ENCODE data around the gene TOP1.
"Not testable (repeated sequence)": the region's sequence is repeated elsewhere in the genome, so short reads cannot be mapped to it uniquely, and the experiment has no call there.

Gene TOP1

GRCh38 chr20:41108531-41108930 lies 79.9 kb downstream of the TOP1 start:
- no peak for DNase-seq (ENCODE audit: low read depth)
- Histone ChIP-seq H3K4me3 (ENCODE audit: low read length) (no peak overlapping the region), H3K36me3 (ENCODE audit: control insufficient read depth, insufficient read depth, low read length, severe bottlenecking) (peaks cover 88% of the 10 kb centered on the region), H3K9me3 (ENCODE audit: control insufficient read depth, low read length) (no peaks in the 10 kb centered on the region), H3K9ac (ENCODE audit: low read length) (no peak overlapping the region), H3K4me1 (ENCODE audit: control insufficient read depth, insufficient read depth, low read length) (no peaks in the 10 kb centered on the region), H3K27me3 (replicated peaks; ENCODE audit: control insufficient read depth, insufficient read depth, low read length) (no peaks in the 10 kb centered on the region)

DNA sequence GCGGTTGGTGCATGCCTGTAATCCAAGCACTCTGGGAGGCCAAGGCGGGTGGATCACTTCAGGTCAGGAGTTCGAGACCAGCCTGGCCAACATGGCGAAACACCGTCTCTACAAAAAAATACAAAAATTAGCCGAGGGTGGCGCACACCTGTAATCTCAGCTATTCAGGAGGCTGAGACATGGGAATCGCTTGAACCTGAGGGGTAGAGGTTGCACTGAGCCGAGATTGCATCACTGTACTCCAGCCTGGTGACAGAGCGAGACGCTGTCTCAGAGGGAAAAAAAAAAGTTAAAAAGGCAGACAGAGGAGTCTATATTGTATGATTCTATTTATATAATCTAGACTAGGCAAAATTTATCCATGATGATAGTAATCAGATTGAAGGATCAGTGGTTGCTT lies 81.4 kb downstream of the TOP1 start:
- Histone ChIP-seq H3K27me3 (replicated peaks; ENCODE audit: control insufficient read depth, insufficient read depth, low read length) (no peaks in the 10 kb centered on the region), H3K36me3 (ENCODE audit: control insufficient read depth, insufficient read depth, low read length, severe bottlenecking) (peaks cover 88% of the 10 kb centered on the region), H3K4me3 (ENCODE audit: low read length) (no peak overlapping the region), H3K9me3 (ENCODE audit: control insufficient read depth, low read length) (no peaks in the 10 kb centered on the region), H3K4me1 (ENCODE audit: control insufficient read depth, insufficient read depth, low read length) (no peaks in the 10 kb centered on the region), H3K9ac (ENCODE audit: low read length) (no peak overlapping the region)
- DNase-seq (ENCODE audit: low read depth) = no peak

DNA sequence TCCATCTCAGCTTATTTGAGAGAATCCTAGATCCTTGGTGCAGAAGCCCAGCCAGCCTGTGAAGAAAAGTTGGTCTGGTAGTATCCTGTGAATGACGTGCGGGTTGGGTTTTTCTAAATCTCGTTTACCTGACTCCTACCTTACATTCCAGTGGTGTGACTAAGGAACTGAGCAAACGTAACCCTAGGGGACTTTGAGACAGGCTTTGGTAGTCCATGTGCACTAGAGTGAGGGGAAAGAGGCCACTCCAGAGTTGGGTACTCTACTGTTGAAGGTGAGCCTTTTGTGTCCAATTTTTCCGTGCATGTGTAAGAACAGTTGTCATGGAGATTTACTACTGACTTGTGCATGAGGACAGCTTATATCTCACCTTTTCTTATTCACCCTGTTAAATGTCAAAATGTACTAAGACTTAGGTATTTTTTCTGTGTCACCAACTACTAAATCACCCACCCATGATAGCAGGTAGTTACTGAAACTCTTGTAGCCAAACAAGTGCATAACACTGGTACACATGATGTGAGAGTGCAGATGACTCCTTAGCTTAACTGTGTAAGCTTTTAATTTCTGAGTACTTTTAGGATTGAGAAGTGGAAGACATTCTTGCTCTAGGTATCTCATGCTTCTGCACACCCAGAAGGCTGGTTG lies 82.4 kb downstream of the TOP1 start:
- DNase-seq (ENCODE audit: low read depth) = no peak
- H3K9ac ChIP-seq (ENCODE audit: low read length) = no peak overlapping the region
- no peak overlapping the region for H3K4me3 ChIP-seq (ENCODE audit: low read length)
- H3K9me3 ChIP-seq (ENCODE audit: control insufficient read depth, low read length) = no peaks in the 10 kb centered on the region
- peaks cover 90% of the 10 kb centered on the region for H3K36me3 ChIP-seq (ENCODE audit: control insufficient read depth, insufficient read depth, low read length, severe bottlenecking)
- H3K27me3 ChIP-seq (replicated peaks; ENCODE audit: control insufficient read depth, insufficient read depth, low read length) = no peaks in the 10 kb centered on the region
- no peaks in the 10 kb centered on the region for H3K4me1 ChIP-seq (ENCODE audit: control insufficient read depth, insufficient read depth, low read length)

DNA sequence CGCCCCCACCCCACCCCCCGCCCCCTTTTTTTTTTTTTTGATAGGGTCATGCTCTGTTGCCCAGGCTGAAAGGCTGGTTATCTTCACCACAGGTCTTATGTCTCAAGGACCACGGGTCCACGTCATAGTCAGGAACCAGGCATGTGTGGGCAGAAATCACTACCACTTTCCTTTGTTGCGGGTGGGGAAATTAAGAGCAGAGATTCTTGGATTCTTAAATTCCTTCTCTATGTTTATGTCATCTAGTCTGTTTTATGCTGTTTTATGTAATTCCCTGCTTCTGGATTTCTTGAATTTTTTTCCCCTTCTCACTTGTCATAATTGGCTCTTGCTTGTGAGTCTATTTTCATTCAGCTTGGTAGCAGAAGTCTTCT lies 82.9 kb downstream of the TOP1 start:
- no peak for DNase-seq (ENCODE audit: low read depth)
- Histone ChIP-seq H3K4me1 (ENCODE audit: control insufficient read depth, insufficient read depth, low read length) (no peaks in the 10 kb centered on the region), H3K27me3 (replicated peaks; ENCODE audit: control insufficient read depth, insufficient read depth, low read length) (no peaks in the 10 kb centered on the region), H3K4me3 (ENCODE audit: low read length) (no peak overlapping the region), H3K9ac (ENCODE audit: low read length) (no peak overlapping the region), H3K9me3 (ENCODE audit: control insufficient read depth, low read length) (no peaks in the 10 kb centered on the region), H3K36me3 (ENCODE audit: control insufficient read depth, insufficient read depth, low read length, severe bottlenecking) (peaks cover 91% of the 10 kb centered on the region)

GRCh38 chr20:41116282-41116956 lies 87.8 kb downstream of the TOP1 start:
- no peak for DNase-seq (ENCODE audit: low read depth)
- Histone ChIP-seq H3K9me3 (ENCODE audit: control insufficient read depth, low read length) (no peaks in the 10 kb centered on the region), H3K36me3 (ENCODE audit: control insufficient read depth, insufficient read depth, low read length, severe bottlenecking) (peaks cover 94% of the 10 kb centered on the region), H3K27me3 (replicated peaks; ENCODE audit: control insufficient read depth, insufficient read depth, low read length) (no peaks in the 10 kb centered on the region), H3K9ac (ENCODE audit: low read length) (no peak overlapping the region), H3K4me3 (ENCODE audit: low read length) (no peak overlapping the region), H3K4me1 (ENCODE audit: control insufficient read depth, insufficient read depth, low read length) (no peaks in the 10 kb centered on the region)

DNA sequence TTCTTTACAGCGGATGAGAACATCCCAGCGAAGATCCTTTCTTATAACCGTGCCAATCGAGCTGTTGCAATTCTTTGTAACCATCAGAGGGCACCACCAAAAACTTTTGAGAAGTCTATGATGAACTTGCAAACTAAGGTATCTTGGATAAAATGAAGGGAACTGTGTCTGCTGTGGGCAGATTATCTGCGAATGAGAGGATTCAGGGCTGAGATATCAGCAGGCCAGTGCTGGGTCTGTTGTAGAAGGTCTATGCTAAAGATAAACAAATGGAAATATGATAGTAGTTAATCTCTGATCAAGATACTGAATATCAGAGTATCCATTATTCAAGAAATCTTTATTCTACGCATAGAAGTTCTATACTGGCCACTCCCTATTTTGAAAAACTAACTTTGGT lies 89.5 kb downstream of the TOP1 start:
- H3K4me3 ChIP-seq (ENCODE audit: low read length); H3K4me1 ChIP-seq (ENCODE audit: control insufficient read depth, insufficient read depth, low read length); H3K9ac ChIP-seq (ENCODE audit: low read length); H3K9me3 ChIP-seq (ENCODE audit: control insufficient read depth, low read length); H3K27me3 ChIP-seq (replicated peaks; ENCODE audit: control insufficient read depth, insufficient read depth, low read length); DNase-seq (ENCODE audit: low read depth): not testable (repeated sequence)
- H3K36me3 ChIP-seq (ENCODE audit: control insufficient read depth, insufficient read depth, low read length, severe bottlenecking) = peaks cover 96% of the 10 kb centered on the region

DNA sequence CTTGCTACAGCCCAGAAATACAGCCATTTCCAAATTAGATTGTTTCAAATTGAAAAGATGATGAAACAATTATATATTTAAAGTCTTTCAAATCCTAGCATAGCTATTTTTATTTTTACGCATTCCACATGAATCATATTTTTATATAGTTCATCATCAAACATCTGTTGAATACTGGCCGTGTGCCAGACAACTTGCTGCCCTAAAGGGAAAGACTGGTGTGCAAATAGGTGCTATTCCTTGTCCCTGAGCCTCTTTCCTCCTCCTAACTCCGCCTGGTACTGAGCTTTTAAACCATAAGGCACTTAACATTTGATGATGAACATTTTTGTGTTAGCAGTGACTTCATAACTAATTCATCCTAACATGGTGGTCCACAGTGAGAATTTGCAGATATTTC lies 90.0 kb downstream of the TOP1 start:
- DNase-seq (ENCODE audit: low read depth) = peak; percentile 55

GRCh38 chr20:41119614-41120561 lies 91.3 kb downstream of the TOP1 start:
- peaks cover 5% of the 10 kb centered on the region for H3K4me1 ChIP-seq (ENCODE audit: control insufficient read depth, insufficient read depth, low read length)
- peaks cover 95% of the 10 kb centered on the region for H3K36me3 ChIP-seq (ENCODE audit: control insufficient read depth, insufficient read depth, low read length, severe bottlenecking)
- DNase-seq (ENCODE audit: low read depth) = no peak
- no peak overlapping the region for H3K9ac ChIP-seq (ENCODE audit: low read length)
- H3K4me3 ChIP-seq (ENCODE audit: low read length) = no peak overlapping the region
- no peaks in the 10 kb centered on the region for H3K9me3 ChIP-seq (ENCODE audit: control insufficient read depth, low read length)
- no peaks in the 10 kb centered on the region for H3K27me3 ChIP-seq (replicated peaks; ENCODE audit: control insufficient read depth, insufficient read depth, low read length)

More for the DNA sequence above, 90.0 kb downstream of the TOP1 start:
- peaks cover 5% of the 10 kb centered on the region for H3K4me1 ChIP-seq (ENCODE audit: control insufficient read depth, insufficient read depth, low read length)
- peaks cover 96% of the 10 kb centered on the region for H3K36me3 ChIP-seq (ENCODE audit: control insufficient read depth, insufficient read depth, low read length, severe bottlenecking)
- no peak overlapping the region for H3K4me3 ChIP-seq (ENCODE audit: low read length)
- H3K9me3 ChIP-seq (ENCODE audit: control insufficient read depth, low read length) = no peaks in the 10 kb centered on the region
- H3K27me3 ChIP-seq (replicated peaks; ENCODE audit: control insufficient read depth, insufficient read depth, low read length) = no peaks in the 10 kb centered on the region
- no peak overlapping the region for H3K9ac ChIP-seq (ENCODE audit: low read length)

DNA sequence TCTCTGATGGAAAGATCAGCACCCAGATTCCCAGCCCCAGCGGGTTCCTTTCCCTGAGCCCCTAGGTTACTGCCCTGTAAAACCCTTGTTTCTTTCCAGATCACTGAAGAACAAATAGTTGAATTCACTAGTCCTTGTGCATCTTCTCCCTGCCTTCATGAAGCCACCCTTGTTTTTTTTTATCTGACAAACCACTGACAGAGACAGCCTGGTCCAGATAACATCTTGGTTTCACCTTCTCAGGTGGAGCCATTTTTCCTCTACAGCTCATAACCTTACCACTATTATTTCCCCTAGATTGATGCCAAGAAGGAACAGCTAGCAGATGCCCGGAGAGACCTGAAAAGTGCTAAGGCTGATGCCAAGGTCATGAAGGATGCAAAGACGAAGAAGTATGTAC lies 92.8 kb downstream of the TOP1 start:
- peaks cover 95% of the 10 kb centered on the region for H3K36me3 ChIP-seq (ENCODE audit: control insufficient read depth, insufficient read depth, low read length, severe bottlenecking)
- peaks cover 5% of the 10 kb centered on the region for H3K4me1 ChIP-seq (ENCODE audit: control insufficient read depth, insufficient read depth, low read length)
- H3K27me3 ChIP-seq (replicated peaks; ENCODE audit: control insufficient read depth, insufficient read depth, low read length) = no peaks in the 10 kb centered on the region
- no peaks in the 10 kb centered on the region for H3K9me3 ChIP-seq (ENCODE audit: control insufficient read depth, low read length)
- H3K4me3 ChIP-seq (ENCODE audit: low read length) = no peak overlapping the region
- no peak for DNase-seq (ENCODE audit: low read depth)
- H3K9ac ChIP-seq (ENCODE audit: low read length) = no peak overlapping the region

GRCh38 chr20:41123631-41124030 lies 95.0 kb downstream of the TOP1 start:
- Histone ChIP-seq H3K9ac (ENCODE audit: low read length) (no peak overlapping the region), H3K9me3 (ENCODE audit: control insufficient read depth, low read length) (no peaks in the 10 kb centered on the region), H3K4me1 (ENCODE audit: control insufficient read depth, insufficient read depth, low read length) (peaks cover 10% of the 10 kb centered on the region), H3K36me3 (ENCODE audit: control insufficient read depth, insufficient read depth, low read length, severe bottlenecking) (peaks cover 83% of the 10 kb centered on the region), H3K4me3 (ENCODE audit: low read length) (no peak overlapping the region), H3K27me3 (replicated peaks; ENCODE audit: control insufficient read depth, insufficient read depth, low read length) (no peaks in the 10 kb centered on the region)
- DNase-seq (ENCODE audit: low read depth) = no peak

- Histone ChIP-seq H3K9ac (ENCODE audit: low read length) (no peak overlapping the region), H3K4me3 (ENCODE audit: low read length) (no peak overlapping the region), H3K9me3 (ENCODE audit: control insufficient read depth, low read length) (no peaks in the 10 kb centered on the region), H3K27me3 (replicated peaks; ENCODE audit: control insufficient read depth, insufficient read depth, low read length) (no peaks in the 10 kb centered on the region), H3K36me3 (ENCODE audit: control insufficient read depth, insufficient read depth, low read length, severe bottlenecking) (peaks cover 74% of the 10 kb centered on the region), H3K4me1 (ENCODE audit: control insufficient read depth, insufficient read depth, low read length) (peaks cover 10% of the 10 kb centered on the region)
- DNase-seq (ENCODE audit: low read depth) = no peak
Observed at GRCh38 chr20:41124451-41125094, 96.0 kb downstream of the TOP1 start.

All from adipocyte (in vitro differentiated cells).